GM20000 (cell line): Measurements from ENCODE around the gene ZAP70.
"Not testable (repeated sequence)": the region's sequence is repeated elsewhere in the genome, so short reads cannot be mapped to it uniquely, and the experiment has no call there.

Source experiments
- DNase-seq: peaks from one replicate; pipeline ENCODE4 v3.0.0; 2012; ENCODE audit warnings: low spot score
- TF ChIP-seq, protein P1 (sequence below): IDR thresholded peaks from 2 replicates; pipeline ENCODE4 v1.5.1; 2012; ENCODE audit warnings: mild to moderate bottlenecking, control low read depth; ENCODE audit errors: extremely low read depth, missing control alignments

ZAP70 gene

DNA sequence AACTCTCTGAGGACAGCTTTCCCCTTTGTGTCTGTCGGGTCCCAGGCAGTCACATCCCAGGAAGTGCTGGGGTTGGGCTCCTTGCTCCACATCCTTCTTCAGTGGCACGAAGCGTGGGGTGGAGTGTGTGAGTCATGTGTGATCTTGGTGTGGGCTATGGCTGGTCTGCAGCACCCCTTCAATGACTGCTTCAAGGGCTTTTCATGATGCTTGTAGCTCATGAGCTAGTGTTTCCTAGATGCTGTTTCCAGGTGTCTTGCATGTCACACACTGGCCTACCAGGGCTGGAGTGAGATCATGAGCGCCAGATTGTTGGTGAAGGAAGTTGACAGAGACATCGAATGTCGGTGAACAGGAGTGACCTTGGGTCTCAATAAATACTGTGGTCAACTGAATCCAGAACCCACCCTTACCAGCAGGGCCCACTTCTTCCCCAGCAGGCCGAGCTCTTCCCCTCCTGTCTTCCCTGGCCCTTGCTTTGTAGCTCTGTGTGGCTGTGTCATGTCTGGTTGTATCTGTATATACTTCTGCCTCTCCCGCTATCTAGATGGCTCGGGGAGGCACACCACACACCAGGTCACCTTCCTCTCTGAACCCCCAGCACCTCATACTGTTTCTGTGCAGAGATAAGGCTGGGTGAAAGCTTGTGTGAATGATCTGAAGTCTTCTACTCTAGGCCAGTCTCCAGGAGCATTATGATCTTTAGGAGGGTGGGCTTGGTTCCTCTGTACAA, 40.0 kb upstream of the ZAP70 start:
- TF ChIP-seq, protein P1, sequence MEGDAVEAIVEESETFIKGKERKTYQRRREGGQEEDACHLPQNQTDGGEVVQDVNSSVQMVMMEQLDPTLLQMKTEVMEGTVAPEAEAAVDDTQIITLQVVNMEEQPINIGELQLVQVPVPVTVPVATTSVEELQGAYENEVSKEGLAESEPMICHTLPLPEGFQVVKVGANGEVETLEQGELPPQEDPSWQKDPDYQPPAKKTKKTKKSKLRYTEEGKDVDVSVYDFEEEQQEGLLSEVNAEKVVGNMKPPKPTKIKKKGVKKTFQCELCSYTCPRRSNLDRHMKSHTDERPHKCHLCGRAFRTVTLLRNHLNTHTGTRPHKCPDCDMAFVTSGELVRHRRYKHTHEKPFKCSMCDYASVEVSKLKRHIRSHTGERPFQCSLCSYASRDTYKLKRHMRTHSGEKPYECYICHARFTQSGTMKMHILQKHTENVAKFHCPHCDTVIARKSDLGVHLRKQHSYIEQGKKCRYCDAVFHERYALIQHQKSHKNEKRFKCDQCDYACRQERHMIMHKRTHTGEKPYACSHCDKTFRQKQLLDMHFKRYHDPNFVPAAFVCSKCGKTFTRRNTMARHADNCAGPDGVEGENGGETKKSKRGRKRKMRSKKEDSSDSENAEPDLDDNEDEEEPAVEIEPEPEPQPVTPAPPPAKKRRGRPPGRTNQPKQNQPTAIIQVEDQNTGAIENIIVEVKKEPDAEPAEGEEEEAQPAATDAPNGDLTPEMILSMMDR = no peak

DNA sequence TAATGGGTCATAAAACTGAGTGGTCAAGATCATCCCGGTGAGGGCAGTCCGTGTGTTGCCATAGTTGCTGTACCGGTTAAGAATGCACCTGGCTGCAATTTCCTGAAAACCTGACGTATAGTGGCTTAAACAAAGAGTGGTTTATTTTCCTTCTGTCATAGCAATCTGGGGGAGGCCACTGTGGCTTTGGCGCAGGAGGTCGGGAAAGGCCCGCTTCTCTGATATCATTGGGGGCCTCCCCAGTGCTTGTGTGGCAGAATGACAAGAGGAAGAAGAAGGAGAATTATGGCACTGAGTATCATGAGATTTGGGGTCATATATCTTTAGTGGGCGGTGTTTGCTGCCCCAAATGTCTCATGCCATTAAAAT, 39.5 kb upstream of the ZAP70 start:
- TF ChIP-seq, protein P1 = no peak

More for the DNA sequence above, 40.0 kb upstream of the ZAP70 start:
- DNase-seq = no peak

DNA sequence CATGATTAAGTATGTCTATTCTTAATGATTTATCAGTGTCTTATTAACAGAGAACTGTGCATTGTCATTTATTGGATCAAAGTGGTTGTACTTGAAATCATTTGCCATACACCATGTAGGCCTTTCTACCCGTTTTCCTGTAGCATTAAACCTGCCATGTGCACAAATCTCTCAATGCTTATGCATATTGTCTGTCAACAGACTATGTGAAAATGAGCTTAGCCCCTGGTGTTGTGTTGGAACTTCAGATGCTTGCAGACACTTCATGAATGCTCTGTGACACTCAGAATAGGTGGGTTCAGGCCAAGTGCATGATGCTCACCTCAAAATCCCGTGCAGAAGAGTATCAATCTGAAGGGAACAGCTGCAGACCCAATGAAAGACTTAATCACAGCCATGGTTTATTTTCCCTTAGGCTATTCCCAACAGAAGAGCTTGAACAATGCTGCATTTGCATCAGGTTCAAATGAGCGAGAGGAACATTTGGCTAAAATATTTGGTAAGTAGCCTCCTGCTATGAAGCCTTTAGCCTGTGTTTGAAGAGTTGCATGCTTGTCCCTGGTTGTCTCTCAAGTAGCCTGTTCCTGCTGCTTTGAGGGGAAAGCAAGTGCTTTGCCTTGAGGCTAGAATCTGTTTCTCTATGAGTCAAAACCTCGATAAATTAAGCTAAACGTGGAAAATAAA, 37.8 kb upstream of the ZAP70 start:
- TF ChIP-seq, protein P1 = no peak
- no peak for DNase-seq

More for the DNA sequence above, 39.5 kb upstream of the ZAP70 start:
- peak; percentile 41 for DNase-seq

DNA sequence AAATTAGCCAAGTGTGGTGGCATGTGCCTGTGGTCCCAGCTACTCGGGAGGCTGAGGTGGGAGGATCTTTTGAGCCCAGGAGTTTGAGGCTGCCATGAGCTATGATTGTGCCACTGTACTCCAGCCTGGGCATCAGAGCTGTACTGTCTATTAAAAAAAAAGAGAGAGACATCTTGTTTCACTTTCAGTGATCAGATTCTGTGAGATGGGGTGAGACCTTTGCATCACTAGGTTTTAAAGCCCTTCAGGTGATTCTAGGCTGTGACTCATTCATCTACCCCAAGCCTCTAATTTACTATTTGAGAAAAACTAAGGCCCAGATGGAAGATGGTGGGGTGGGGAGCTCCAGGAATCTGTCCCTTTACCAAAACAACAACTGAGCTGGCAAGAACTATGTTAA, 36.8 kb upstream of the ZAP70 start:
- DNase-seq = no peak
- TF ChIP-seq, protein P1 = no peak

DNA sequence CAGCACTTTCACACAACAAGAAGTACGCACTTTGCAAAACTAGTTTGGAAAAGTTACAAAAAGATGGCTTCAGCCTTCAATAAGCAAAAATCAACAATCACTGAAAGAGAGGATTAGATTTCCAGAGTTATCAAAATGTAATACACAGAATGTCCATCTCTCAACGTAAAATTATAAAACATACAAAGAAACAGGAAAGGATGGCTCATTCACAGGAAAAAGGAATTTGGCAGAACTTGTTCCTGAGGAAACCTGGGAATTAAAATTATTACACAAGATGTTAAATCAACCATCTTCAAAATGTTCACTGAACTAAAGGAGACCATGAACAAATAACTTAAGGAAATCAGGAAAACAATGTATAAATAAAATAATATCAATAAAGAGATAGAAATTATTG, 35.9 kb upstream of the ZAP70 start:
- DNase-seq = no peak
- TF ChIP-seq, protein P1 = no peak

DNA sequence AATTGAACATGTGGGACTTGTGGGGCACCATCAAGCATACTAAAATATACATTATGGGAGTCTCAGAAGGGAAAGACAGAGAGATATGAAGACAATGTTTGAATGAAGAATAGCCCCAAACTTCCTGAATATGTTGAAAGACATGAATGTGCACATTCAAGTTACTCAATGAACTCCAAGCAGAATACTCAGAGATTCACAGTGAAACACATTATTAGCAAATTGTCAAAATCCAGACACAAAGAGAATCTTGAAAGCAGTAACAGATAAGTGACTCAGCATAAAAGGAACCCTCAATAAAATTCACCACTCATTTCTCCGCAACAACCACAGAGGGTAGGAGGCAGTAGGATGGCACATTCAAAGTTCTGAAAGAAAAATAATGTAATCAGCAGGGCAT, 35.1 kb upstream of the ZAP70 start:
- no peak for DNase-seq
- TF ChIP-seq, protein P1 = no peak

DNA sequence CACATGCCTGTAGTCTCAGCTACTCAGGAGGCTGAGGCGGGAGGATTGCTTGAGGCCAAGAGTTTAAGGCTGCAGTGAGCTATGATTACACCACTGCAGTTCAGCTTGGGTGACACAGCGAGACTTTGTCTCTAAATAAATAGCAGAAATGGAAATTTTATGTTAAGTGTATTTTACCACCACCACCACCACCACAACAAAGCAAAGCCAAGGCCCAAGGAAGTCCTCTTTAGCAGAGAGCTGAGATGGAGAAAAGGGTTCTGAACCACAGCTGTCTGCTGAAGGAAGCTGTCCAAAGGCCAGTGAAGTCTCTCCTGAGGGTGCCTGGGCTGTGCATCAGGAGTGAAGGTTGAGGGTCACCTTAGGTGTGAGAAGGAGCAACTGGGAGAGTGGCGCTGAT, 26.1 kb upstream of the ZAP70 start:
- not testable (repeated sequence) for DNase-seq
